GM23338 (cell line): ENCODE results near the gene CHST12. TPM values are rescaled to one million over a fixed set of nuclear protein-coding genes. Genes with fewer than 3 reads are reported as not detected.

Source experiments
- ATAC-seq: fragments of 200-7000 bp; cut with Tn5 transposase; 3 replicates; pipeline ENCODE4 v1.9.1; 2020
- DNase-seq: peaks from one replicate; pipeline ENCODE4 v3.0.0-alpha.2; 2015; ENCODE audit warnings: low spot score
- H2AFZ ChIP-seq: fragments of 200-600 bp; sonication (generic); 2 replicates; pipeline ENCODE4 v1.8.0; 2016; ENCODE audit warnings: antibody characterized with exemption, mild to moderate bottlenecking, moderate library complexity
- H3F3A ChIP-seq: fragments of 200-600 bp; sonication (generic); replicated peaks from 2 replicates; pipeline ENCODE4 v1.8.0; 2017; ENCODE audit warnings: antibody characterized with exemption, mixed run types, low read depth
- H3K27ac ChIP-seq: fragments of 200-600 bp; sonication (generic); 2 replicates; pipeline ENCODE4 v1.6.1; 2016; ENCODE audit warnings: low read depth
- H3K27me3 ChIP-seq: fragments of 200-600 bp; sonication (generic); 2 replicates; pipeline ENCODE4 v1.8.0; 2016; ENCODE audit warnings: mild to moderate bottlenecking, mixed run types, moderate library complexity; ENCODE audit not compliant: insufficient read depth
- H3K36me3 ChIP-seq: fragments of 200-600 bp; sonication (generic); 2 replicates; pipeline ENCODE4 v1.8.0; 2016; ENCODE audit warnings: mild to moderate bottlenecking; ENCODE audit not compliant: insufficient read depth
- H3K4me1 ChIP-seq: fragments of 200-600 bp; sonication (generic); 2 replicates; pipeline ENCODE4 v1.8.0; 2016; ENCODE audit warnings: mild to moderate bottlenecking, moderate library complexity; ENCODE audit not compliant: insufficient read depth
- H3K4me2 ChIP-seq: fragments of 200-600 bp; sonication (generic); 2 replicates; pipeline ENCODE4 v1.7.1; 2017; ENCODE audit warnings: mixed run types
- H3K4me3 ChIP-seq: fragments of 200-600 bp; sonication (generic); 2 replicates; pipeline ENCODE4 v1.6.1; 2016; ENCODE audit warnings: mixed run types
- H3K79me2 ChIP-seq: fragments of 200-600 bp; sonication (generic); replicated peaks from 2 replicates; pipeline ENCODE4 v1.8.0; 2017; ENCODE audit warnings: mild to moderate bottlenecking; ENCODE audit not compliant: insufficient read depth
- H3K9me2 ChIP-seq: fragments of 200-600 bp; sonication (generic); 2 replicates; pipeline ENCODE4 v1.8.0; 2017; ENCODE audit not compliant: insufficient read depth
- H4K20me1 ChIP-seq: fragments of 200-600 bp; sonication (generic); replicated peaks from 2 replicates; pipeline ENCODE4 v1.8.0; 2017; ENCODE audit warnings: mild to moderate bottlenecking; ENCODE audit not compliant: insufficient read depth
- H3K27ac Mint-ChIP-seq: 2 replicates; pipeline ENCODE4 v1.8.0; 2020; ENCODE audit warnings: inconsistent platforms, mild to moderate bottlenecking, moderate library complexity, mixed read lengths
- H3K27me3 Mint-ChIP-seq: 3 replicates; pipeline ENCODE4 v1.8.0; 2022; ENCODE audit warnings: low read depth, mild to moderate bottlenecking, moderate library complexity, mixed read lengths, inconsistent platforms; ENCODE audit not compliant: insufficient read depth, poor library complexity
- H3K36me3 Mint-ChIP-seq: 3 replicates; pipeline ENCODE4 v1.8.0; 2021; ENCODE audit warnings: low read depth, mild to moderate bottlenecking, inconsistent platforms, moderate library complexity, mixed read lengths
- H3K4me1 Mint-ChIP-seq: 3 replicates; pipeline ENCODE4 v1.8.0; 2020; ENCODE audit warnings: mild to moderate bottlenecking, inconsistent platforms, mixed read lengths
- H3K4me3 Mint-ChIP-seq: 3 replicates; pipeline ENCODE4 v1.8.0; 2021; ENCODE audit warnings: moderate library complexity, mild to moderate bottlenecking, inconsistent platforms, mixed read lengths
- H3K9me3 Mint-ChIP-seq: 3 replicates; pipeline ENCODE4 v1.8.0; 2020; ENCODE audit warnings: moderate library complexity, mild to moderate bottlenecking, inconsistent platforms, mixed read lengths
- EZH2 ChIP-seq: fragments of 200-600 bp; sonication (generic); IDR thresholded peaks from one replicate; pipeline ENCODE4 v1.8.0; 2017; ENCODE audit warnings: antibody characterized with exemption, mild to moderate bottlenecking, low read depth; ENCODE audit not compliant: unreplicated experiment
- EZH2phosphoT487 ChIP-seq: fragments of 200-600 bp; sonication (generic); IDR thresholded peaks from one replicate; pipeline ENCODE4 v1.8.1; 2018; ENCODE audit warnings: antibody characterized with exemption; ENCODE audit not compliant: unreplicated experiment
- POLR2AphosphoS5 ChIP-seq: IDR thresholded peaks from 2 replicates; pipeline ENCODE4 v1.6.1; 2016; ENCODE audit warnings: antibody characterized with exemption, low read depth
- REST ChIP-seq: IDR thresholded peaks from one replicate; pipeline ENCODE4 v1.6.1; 2018; ENCODE audit warnings: antibody characterized with exemption; ENCODE audit not compliant: unreplicated experiment
- polyA plus RNA-seq: library from polyadenylated mRNA; unstranded; fragments of >200 nt; fragmentation: Nextera tagmentation; extraction: Ambion mirVana; gene quantifications from 2 replicates; pipeline ENCODE4 v1.2.1, GENCODE V29; 2016
- total RNA-seq: library from RNA; depleted of rRNA; stranded (reverse); fragments of >200 nt; shearing (Covaris generic); gene quantifications from 2 replicates; pipeline ENCODE4 v1.2.3, GENCODE V29; 2014
- TF ChIP-seq, protein P1 (sequence below), 2 experiments: fragments of 200-600 bp in 1 of 2; sonication (generic) in 1 of 2; conservative IDR thresholded peaks; 2 replicates each; pipeline versions ENCODE4 v1.5.1 to v1.6.1; 2016 to 2017; ENCODE audit warnings: antibody characterized with exemption in 2 of 2, low read depth in 2 of 2, mild to moderate bottlenecking in 2 of 2, moderate library complexity in 1 of 2

The CHST12 gene
- total and polyA plus RNA-seq, 2 experiments from 2014 or later: 10.1 to 14.6 TPM

GRCh38 chr7:2451171-2452073 lies 48.0 kb downstream of the CHST12 start:
- DNase-seq (peak; percentile 90), ATAC-seq (peak; percentile 97)
- no peak for TF ChIP-seq REST
- TF ChIP-seq, protein P1, sequence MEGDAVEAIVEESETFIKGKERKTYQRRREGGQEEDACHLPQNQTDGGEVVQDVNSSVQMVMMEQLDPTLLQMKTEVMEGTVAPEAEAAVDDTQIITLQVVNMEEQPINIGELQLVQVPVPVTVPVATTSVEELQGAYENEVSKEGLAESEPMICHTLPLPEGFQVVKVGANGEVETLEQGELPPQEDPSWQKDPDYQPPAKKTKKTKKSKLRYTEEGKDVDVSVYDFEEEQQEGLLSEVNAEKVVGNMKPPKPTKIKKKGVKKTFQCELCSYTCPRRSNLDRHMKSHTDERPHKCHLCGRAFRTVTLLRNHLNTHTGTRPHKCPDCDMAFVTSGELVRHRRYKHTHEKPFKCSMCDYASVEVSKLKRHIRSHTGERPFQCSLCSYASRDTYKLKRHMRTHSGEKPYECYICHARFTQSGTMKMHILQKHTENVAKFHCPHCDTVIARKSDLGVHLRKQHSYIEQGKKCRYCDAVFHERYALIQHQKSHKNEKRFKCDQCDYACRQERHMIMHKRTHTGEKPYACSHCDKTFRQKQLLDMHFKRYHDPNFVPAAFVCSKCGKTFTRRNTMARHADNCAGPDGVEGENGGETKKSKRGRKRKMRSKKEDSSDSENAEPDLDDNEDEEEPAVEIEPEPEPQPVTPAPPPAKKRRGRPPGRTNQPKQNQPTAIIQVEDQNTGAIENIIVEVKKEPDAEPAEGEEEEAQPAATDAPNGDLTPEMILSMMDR (conservative IDR thresholded peaks at IDR 0.05; ENCODE audit: low read depth in 2 of 2): peak; percentile 71 to 97
- no peaks in the 10 kb centered on the region for H3K36me3 ChIP-seq
- Mint-ChIP-seq H3K4me3 (no peak overlapping the region), H3K27me3 (peaks cover 13% of the 10 kb centered on the region), H3K27ac (peak overlapping the region; percentile 88), H3K36me3 (no peaks in the 10 kb centered on the region), H3K4me1 (peaks cover 4% of the 10 kb centered on the region; the same call in 2 of the 3 replicates), H3K9me3 (peaks cover 4% of the 10 kb centered on the region; the same call in 1 of the 3 replicates)
- no peaks in the 10 kb centered on the region for H3K9me2 ChIP-seq
- peaks cover 5% of the 10 kb centered on the region; the same call in 1 of the 2 replicates for H3F3A ChIP-seq
- no peaks in the 10 kb centered on the region for H4K20me1 ChIP-seq
- H3K27me3 ChIP-seq: no peaks in the 10 kb centered on the region
- no peak overlapping the region for H3K4me3 ChIP-seq
- peak overlapping the region; percentile 57; the same call in 1 of the 2 replicates for H3K4me2 ChIP-seq
- H2AFZ ChIP-seq: peak overlapping the region; percentile 63; the same call in 1 of the 2 replicates
- H3K79me2 ChIP-seq: no peaks in the 10 kb centered on the region
- no peak overlapping the region for H3K27ac ChIP-seq
- H3K4me1 ChIP-seq: peaks cover 4% of the 10 kb centered on the region; the same call in 1 of the 2 replicates

- peak overlapping the region; percentile 32 for H3K27ac Mint-ChIP-seq
- H3K27ac ChIP-seq: no peak overlapping the region
- no peaks in the 10 kb centered on the region for H3K79me2 ChIP-seq
- peaks cover 4% of the 10 kb centered on the region; the same call in 1 of the 3 replicates for H3K9me3 Mint-ChIP-seq
- peaks cover 5% of the 10 kb centered on the region; the same call in 1 of the 2 replicates for H3F3A ChIP-seq
- H2AFZ ChIP-seq: peak overlapping the region; percentile 63; the same call in 1 of the 2 replicates
- DNase-seq: peak; percentile 51
- no peak for TF ChIP-seq POLR2AphosphoS5
- TF ChIP-seq, protein P1 (conservative IDR thresholded peaks at IDR 0.05; ENCODE audit: low read depth in 2 of 2): peak in 1 of 2 experiments; percentile 14; a peak in 1 of 4 replicates
- TF ChIP-seq EZH2: no peak
- TF ChIP-seq EZH2phosphoT487: no peak
- peaks cover 13% of the 10 kb centered on the region for H3K27me3 Mint-ChIP-seq
- H4K20me1 ChIP-seq: no peaks in the 10 kb centered on the region
- peak overlapping the region; percentile 57; the same call in 1 of the 2 replicates for H3K4me2 ChIP-seq
- no peaks in the 10 kb centered on the region for H3K36me3 Mint-ChIP-seq
- peaks cover 4% of the 10 kb centered on the region; the same call in 1 of the 2 replicates for H3K4me1 ChIP-seq
- peaks cover 4% of the 10 kb centered on the region; the same call in 2 of the 3 replicates for H3K4me1 Mint-ChIP-seq
- ATAC-seq: peak; percentile 64
- H3K9me2 ChIP-seq: no peaks in the 10 kb centered on the region
- H3K4me3 Mint-ChIP-seq: no peak overlapping the region
- H3K36me3 ChIP-seq: no peaks in the 10 kb centered on the region
- no peak overlapping the region for H3K4me3 ChIP-seq
- no peaks in the 10 kb centered on the region for H3K27me3 ChIP-seq
Observed at GRCh38 chr7:2452074-2452507, 48.7 kb downstream of the CHST12 start.
